HTR-8/SVneo (cell line): Measurements from ENCODE around the gene LARGE1.
"Not testable (repeated sequence)": the region's sequence is repeated elsewhere in the genome, so short reads cannot be mapped to it uniquely, and the experiment has no call there.

Experiments
- DNase-seq: peaks from one replicate; pipeline ENCODE4 v3.0.0; 2011; ENCODE audit warnings: low spot score, mixed read lengths; ENCODE audit not compliant: insufficient read length
- FAIRE-seq: peaks from 2 replicates; lab custom pipeline; 2011; peaks lifted over from hg19 to GRCh38; lab: Jason Lieb, UNC

LARGE1 gene

DNA sequence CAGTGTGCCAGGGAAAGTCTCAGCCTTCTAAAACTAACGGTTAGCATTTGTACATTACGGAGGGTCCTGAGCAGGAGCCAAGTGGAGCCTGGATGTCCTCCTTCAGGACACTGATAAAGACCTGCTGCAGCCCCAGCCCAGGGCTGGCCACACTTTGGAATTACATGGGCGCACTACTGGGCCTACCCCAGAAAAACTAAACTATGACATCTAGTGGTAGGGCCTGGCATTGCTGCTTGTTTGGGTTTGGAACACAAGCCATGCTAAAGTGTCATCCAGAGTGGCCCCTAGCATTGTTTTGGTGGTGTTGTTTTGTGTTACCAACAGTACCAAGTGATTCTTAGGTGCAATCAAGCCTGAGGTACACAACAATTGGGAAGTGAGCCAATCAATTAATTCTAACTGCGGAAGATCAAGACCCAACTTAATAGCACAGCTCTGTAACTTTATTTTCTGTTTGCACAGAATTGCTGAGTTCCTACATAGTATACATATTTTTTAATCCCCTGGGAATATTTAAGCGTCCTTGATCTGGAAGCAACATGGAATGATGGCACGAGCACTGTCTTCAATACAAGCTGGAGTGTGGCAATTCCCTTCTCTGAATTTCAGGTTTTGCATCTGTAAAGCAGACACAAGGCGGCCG, 340.7 kb downstream of the LARGE1 start:
- no peak for FAIRE-seq
- no peak for DNase-seq

DNA sequence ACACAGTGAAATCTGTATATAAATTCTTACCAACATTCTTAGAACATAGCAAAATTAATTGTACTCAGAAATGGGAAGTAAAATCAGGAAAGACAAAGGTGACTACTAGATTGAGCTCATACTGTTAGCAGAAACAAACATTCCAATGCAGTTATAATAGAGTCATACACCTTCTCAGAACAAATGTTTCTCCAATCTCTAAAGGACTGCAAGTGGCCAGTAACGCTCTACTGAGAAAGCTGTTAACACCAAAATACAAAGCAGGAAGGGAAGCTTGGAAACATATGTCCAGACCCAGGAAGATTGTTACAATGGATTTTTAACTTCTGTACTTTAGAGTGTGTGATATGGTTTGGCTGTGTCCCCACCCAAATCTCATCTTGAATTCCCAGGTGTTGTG, 341.5 kb downstream of the LARGE1 start:
- FAIRE-seq (no peak), DNase-seq (no peak)

DNA sequence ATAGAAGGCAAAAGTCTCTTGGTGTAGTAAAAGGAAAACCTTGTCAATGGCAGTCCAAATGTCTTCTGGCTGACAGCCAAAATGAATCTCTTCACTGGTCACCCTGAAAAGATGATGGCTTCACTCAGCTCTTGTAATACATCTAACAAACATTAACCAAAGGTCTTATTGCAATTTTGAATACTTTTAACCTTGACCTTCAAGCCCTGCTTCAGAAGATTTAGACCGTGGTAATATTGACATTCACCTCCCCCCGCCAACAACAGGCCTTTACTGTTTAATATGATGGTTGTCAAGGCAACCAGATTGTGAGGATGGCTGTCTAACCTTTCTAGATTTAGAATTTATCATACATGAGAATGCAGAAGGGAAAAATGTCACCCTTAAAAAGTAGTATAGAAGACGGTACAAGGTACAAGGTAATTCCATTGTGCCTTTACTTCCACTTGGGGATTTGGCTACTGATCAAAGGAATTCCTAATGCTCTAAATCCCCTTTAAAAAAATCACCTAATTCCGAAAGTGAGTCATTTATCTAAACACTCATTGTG, 342.3 kb downstream of the LARGE1 start:
- FAIRE-seq, result no peak
- no peak for DNase-seq

DNA sequence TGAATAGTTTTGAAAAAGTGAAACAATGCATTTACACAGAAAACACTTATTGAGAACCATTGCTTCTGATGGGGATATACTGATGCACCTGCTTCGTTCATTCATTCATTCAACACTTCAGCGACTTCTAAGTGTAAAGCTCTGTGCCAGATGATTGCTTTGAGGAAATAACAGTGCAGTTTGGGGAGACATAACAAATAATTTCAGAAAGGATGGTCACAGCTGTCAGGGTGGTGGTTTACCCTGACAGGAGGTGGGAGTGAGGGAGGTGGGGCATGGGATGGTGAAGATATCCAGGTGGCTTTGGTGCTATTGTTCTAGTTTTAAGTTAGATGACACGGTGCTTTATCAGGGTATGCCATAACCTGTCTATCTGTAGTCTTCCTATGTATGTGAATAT, 344.1 kb downstream of the LARGE1 start:
- DNase-seq (no peak), FAIRE-seq (no peak)

DNA sequence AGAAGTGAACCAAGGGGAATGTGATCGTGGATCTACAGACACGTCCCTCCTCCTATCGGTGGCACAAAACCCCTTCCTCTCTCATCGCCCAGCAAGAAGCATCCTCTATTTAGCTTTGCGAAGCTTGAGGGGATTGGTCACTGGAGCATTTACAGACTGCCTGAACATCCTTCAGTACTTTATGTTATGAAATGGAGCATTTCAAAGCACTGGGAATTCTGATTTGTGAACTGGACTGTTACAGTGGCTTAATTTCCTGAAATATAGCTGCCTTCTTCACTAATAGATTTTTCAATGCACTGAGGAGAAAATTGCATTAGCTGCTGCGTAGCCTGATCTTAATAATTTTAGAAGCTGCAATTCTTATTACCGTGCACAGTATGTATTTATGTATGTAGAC, 344.5 kb downstream of the LARGE1 start:
- DNase-seq, result no peak
- no peak for FAIRE-seq

DNA sequence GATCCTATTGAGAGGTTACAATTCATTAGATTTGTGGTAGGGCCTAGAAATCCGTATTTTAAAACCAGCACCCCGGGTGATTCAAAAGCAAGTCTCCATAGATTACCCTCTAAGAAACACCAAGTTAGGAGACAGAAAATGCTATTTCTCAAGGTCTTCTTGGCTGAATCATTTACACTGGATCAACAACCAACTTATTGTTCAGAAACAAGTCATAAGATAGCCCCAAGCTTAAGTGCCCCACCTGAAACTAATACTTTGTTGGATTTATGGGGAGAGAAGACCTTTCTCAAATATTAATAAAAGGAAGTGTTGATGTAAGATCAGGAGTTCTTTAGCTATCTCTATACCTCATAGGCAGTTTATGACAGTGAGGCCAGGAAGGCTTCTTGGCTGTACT, 345.2 kb downstream of the LARGE1 start:
- no peak for DNase-seq
- no peak for FAIRE-seq

DNA sequence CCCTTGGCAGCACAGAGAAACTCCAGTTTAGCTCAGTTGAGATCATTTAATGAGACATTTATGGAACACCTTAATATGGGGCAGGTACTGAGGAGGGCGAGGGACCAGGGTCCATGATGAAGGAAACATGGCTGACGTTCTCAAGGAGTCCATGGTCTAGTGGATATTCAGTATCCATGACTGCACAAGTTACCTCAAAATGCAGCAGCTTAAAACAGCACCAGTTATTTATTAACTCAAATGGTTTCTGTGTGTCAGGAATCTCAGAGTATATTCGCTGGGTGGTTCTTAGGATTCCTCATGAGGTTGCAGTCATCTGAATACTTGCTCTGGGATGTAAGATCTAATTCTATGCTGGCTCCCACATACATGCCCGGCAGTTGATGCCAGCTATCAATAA, 346.8 kb downstream of the LARGE1 start:
- FAIRE-seq, result no peak
- no peak for DNase-seq

DNA sequence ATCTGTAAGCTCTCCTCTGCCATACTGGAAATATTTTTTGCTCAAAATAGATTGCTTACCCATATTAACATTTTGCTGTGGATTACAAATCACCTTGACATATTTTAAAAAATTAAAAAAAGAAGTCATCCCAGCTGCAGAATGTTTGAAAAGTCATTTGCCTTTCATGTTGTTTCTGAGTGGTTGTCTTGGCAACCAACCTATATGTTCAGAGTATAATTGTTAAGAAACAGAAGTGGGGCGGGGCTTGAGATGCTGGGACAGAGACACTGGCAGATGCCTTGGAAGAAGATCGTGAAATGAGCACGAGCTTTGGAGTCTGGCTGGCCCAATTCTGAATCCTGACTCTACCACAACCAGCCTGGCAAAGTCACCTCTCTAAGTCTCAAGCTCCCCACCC, 348.2 kb downstream of the LARGE1 start:
- FAIRE-seq (no peak), DNase-seq (no peak)

DNA sequence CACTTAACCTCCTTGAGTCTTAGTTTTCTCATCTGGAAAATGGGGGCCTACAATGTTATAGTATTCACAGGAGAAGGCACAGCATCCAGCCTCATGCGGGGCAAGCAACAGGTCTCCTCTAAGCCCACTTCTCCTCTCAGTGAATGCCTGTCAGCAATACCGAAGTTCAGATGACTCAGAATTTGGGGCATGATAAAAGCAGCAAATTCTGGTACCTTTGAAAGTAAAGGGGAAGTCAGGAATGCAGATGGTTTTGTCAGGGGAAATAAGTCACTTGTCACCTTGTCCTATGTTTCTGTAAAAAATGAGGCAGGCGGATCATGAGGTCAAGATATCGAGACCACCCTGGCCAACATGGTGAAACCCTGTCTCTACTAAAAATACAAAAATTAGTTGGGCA, 350.2 kb downstream of the LARGE1 start:
- FAIRE-seq (no peak), DNase-seq (no peak)

DNA sequence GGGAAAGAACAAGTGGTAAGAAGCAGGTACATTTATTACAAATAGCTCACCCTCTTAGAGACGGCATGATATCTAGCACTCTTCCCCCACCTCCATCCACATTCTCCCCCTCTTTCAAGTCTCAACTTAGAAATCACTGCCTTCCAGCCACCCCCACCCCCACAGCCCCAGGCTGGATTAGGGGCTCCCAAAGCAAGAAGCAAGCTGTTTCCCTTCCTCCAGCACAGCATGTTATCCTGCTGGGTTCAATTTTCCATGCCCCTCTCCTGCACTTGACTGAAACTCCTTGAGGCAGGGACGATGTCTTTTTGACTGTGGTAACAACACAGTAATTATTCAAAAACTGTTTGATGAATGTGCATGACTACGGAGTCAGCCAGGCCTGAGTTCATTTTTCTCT, 350.7 kb downstream of the LARGE1 start:
- FAIRE-seq, result no peak
- DNase-seq, result no peak

DNA sequence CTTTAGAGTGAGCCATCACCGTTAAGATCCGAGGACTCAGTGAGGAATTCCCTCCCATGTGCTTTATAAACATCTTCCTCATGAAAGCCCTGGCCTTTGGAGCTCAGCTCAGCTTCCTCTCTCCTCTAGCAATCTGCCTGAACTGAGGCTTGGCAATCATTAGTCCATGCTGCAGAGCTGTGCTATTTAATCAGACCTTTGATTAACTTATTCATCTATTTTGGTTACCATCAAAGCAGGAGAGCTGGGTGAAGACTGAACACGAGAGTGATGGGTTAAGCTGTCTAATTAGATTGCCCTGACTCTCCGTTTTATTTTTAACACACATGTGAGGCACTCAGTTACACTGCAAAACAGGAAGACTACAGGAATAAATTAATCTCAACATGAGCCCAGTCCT, 351.3 kb downstream of the LARGE1 start:
- no peak for DNase-seq
- no peak for FAIRE-seq

DNA sequence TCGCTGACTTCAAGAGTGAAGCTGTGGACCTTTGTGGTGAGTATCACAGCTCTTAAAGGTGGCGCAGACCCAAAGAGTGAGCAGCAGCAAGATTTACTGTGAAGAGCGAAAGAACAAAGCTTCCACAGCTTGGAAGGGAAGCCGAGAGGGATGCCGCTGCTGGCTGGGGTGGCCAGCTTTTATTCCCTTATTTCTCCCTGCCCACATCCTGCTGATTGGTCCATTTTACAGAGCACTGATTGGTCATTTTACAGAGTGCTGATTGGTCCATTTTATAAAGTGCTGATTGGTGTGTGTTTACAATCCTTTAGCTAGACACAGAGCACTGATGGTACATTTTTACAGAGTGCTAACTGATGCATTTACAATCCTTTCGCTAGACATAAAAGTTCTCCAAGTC, 353.8 kb downstream of the LARGE1 start:
- not testable (repeated sequence) for FAIRE-seq, DNase-seq

DNA sequence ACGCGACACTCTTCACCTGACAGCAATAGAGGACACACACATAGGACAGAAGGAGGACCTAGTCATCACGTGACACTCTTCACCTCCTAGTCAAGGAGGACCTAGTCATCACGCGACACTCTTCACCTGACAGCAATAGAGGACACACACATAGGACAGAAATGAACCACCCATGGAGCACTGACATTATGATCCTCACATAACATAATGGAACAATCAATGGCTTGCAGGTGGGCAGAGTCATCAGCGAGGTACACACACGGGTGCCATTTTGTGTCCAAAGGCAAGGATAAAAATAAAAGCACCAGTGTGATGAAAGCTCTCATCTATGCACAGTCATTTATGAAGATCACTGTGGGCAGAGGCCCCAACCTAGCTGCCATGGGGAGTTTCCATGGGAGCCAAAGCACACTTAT, 354.7 kb downstream of the LARGE1 start:
- DNase-seq, result no peak
- no peak for FAIRE-seq

DNA sequence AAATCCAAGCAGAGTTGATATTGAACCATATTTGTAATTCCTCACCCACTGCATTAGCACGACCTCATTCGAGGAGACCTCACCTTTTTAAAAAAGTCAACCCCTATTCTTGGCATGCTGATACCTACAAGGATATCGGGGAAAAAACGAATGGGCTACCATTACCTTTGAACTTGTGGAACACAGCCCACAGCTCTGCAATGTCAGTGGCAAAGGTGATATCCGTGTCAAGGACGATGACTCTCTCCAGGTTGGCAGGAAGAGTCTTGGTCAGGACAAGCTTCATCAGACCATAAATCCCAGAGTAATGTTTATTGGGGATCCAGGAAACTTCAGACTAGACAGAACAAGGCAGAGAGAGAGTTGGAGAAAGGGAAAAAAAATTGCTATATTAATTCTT, 355.6 kb downstream of the LARGE1 start:
- DNase-seq, result no peak
- no peak for FAIRE-seq

DNA sequence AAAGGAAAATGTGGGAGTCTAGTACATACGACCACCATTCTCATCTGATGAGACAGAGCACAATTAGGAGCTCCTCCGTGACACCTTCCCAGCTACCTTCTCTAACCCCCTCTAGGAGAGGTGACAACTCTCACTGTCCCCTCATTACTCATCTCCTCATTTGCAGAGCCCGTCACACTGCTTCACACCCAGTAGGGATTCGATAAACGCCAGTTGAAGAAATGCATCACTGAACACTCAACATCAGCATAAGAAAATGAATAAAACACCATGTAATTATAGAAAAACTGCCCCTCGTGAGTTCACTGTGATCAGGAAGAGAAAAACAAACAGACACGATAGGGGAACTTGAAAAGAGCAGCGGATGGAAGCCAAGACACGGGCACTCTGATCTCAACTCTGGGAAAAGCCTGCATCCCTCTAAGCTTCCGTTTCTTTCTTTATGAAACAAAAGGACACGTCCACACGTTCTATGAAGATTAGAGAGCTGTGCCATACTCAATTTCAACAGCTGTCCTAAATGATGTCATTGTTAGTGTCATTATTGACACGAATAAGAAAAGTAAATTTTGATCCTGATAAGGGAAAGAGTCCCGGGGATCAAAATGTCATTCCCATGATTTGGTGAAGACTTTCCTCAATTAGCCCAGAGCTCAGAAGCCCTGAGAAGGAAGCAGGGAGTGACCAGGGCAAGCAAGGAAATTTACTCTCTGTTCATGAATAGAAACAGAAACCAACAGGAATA, 356.9 kb downstream of the LARGE1 start:
- no peak for FAIRE-seq

DNA sequence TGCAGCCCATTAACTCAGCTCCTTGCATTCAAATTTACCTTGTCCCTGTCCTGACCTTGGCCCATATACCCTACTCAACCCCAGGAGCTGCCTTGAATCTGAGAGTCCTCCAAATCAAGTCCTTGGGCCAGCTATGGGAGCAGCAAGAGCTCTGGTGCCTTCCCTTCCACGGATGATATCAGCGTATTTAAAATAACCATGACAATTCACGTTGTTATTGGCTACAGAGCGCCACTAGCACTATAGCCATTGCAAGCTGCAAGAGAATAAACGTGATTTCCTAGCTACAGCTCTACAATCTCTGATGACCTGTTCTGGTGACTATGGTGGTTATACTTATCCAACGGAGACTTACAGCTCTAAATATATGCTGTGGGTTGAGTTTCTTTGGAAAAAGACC, 357.8 kb downstream of the LARGE1 start:
- no peak for DNase-seq
- no peak for FAIRE-seq

More for the DNA sequence above, 356.9 kb downstream of the LARGE1 start:
- no peak for DNase-seq

DNA sequence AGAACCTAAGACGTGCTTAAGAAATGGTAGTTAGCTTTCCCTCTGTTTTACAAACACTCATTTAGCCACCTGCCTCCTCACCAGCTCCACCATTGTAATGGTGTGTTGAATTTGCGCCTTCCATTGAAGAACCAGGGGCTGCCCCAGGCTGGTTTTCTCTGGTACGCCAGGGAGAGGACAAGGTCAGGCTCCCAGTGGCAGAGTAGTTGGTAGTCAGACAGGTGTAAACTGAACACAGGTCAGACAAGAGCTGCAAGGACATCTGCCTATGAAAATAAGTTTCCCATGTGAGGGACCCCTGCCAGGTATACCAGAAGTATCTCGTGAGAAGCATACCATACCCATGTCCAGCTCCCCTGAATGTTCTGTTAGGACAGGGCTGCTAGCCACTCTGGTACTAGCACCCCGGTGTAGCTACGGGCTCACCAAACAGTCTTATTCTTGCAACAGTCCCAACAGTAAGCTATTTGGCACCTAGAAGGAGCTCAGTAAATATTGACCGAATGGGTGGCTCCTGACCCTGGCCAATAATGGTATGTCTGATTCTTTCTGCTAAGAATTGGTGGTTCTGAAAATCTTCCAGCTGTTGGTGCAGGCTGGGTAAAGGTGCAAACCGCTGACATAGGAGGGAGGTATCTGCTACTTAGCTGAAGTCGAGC, 359.0 kb downstream of the LARGE1 start:
- DNase-seq (no peak), FAIRE-seq (no peak)

DNA sequence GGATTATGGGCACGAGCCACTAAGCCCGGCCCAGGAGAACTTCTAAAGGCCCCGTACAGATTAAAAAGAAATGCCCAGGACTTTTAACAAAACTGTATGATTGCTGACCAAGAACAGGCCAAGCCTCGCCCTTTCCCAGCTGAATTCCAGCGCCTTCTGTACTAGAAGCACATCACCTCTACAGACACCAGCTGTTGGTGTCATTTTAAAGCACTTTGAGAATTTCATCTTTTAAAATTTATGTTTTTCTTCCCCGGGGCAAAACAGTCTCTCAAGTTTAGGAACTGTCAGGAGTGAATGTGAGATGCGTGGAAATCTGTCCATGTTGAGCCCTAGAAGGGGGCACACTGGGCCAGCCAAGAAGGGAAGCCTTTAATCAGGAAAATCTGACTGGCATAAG, 362.4 kb downstream of the LARGE1 start:
- no peak for FAIRE-seq
- no peak for DNase-seq

DNA sequence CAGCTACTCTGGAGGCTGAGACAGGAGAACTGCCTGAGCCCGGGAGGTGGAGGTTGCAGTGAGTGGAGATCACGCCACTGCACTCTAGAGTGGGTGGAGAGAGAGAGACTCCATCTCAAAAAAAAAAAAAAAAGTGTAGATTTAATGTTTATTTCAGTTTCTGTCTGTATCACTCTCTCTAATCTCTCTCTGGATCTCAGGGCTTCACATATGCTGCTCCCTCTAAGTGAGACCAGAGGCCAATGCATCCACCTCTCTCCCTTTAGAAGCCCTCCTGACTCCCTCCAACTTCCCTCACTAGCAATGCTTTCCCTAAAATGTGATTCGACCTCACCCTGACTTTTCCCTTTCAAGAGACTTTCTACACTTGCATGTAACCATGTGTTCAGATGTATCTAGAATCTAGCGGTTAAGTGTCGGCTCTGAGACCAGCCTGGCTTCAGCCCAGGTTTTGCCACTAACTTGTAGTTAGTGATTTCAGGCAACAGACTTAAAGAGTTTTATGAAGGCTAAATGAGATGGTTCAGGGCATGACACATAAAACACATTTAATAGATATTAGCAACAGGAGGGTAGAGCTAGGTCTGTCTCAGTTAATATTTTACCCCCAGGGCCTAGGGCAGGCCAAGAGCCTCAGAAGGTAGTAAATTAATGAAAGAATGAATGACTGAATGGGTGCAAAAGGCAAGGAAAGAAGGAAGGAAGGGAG, 364.3 kb downstream of the LARGE1 start:
- FAIRE-seq, result no peak

DNA sequence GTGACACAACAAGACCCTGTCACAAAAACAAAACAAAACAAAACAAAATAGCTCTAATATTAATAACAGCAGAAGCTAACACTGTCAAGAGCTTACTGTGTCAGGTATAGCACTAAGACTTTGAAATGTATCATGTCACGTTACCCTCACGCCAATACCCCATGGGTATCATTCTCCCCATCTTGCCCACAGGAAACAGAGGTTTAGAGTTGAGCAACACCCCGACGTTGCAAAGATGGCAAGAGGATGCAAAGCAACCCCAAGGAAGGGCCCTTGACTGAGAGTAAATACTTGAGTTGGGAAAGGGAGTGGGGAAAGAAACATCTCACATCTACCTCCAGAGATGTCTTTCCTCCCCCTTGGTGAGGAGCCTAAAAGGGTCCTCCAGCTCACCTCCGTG, 366.8 kb downstream of the LARGE1 start:
- FAIRE-seq, result no peak
- DNase-seq, result no peak

More for the DNA sequence above, 364.3 kb downstream of the LARGE1 start:
- no peak for DNase-seq

DNA sequence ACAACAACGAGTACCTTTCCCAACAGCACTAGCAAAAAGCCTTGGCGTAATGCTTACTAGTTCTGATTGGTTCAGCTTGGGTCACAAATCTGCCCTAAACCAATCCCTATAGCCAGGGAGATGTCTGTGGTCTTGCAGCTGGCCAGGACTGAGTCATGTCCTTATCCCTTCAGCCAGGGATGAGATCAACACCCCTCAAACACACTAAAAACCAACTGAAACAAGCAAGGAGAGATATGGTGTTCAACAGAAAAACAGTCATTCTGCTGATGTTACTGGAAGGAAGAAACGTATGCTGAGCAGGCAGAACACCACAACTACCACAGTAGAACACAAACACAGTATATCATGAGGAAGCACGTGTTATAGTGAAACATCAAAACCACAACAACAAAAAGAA, 375.6 kb downstream of the LARGE1 start:
- no peak for FAIRE-seq
- no peak for DNase-seq
